HepG2 (cell line): ENCODE results near the gene ZBTB48. TPM values are rescaled to one million over a fixed set of nuclear protein-coding genes. Genes with fewer than 3 reads are reported as not detected.

Source experiments
- ADNP ChIP-seq: sonication (generic); formaldehyde crosslinking; IDR thresholded peaks from 2 replicates; pipeline ENCODE4 v1.4.0; 2020; ENCODE audit warnings: missing genetic modification reagents
- ARHGAP35 ChIP-seq: sonication (generic); formaldehyde crosslinking; IDR thresholded peaks from 2 replicates; pipeline ENCODE4 v1.9.0; 2022; ENCODE audit warnings: mild to moderate bottlenecking, inconsistent platforms, moderate library complexity, missing genetic modification reagents, borderline replicate concordance
- BRD4 ChIP-seq: sonication (generic); formaldehyde crosslinking; IDR thresholded peaks from 2 replicates; pipeline ENCODE4 v1.4.0; 2020; ENCODE audit warnings: missing genetic modification reagents
- ELF1 ChIP-seq: sonication (generic); formaldehyde crosslinking; IDR thresholded peaks from 2 replicates; pipeline ENCODE4 v1.4.0; 2020; ENCODE audit warnings: missing genetic modification reagents
- FOXA1 ChIP-seq, 2 experiments: fragments of 450-650 bp in 1 of 2; sonication (generic) in 1 of 2; formaldehyde crosslinking in 1 of 2; IDR thresholded peaks; 2 replicates each; pipeline versions ENCODE4 v1.4.0 to v1.6.1; 2016 to 2020; ENCODE audit warnings: missing genetic modification reagents in 1 of 2
- HIC2 ChIP-seq: sonication (generic); formaldehyde crosslinking; IDR thresholded peaks from 2 replicates; pipeline ENCODE4 v1.9.0; 2022; ENCODE audit warnings: low read depth, missing genetic modification reagents
- IKZF1 ChIP-seq: fragments of 450-650 bp; IDR thresholded peaks from 2 replicates; pipeline ENCODE4 v1.7.1; 2016
- JARID2 ChIP-seq: sonication (generic); formaldehyde crosslinking; IDR thresholded peaks from 2 replicates; pipeline ENCODE4 v1.8.1; 2023; ENCODE audit warnings: missing genetic modification reagents, inconsistent platforms; ENCODE audit not compliant: insufficient replicate concordance
- KLF11 ChIP-seq: IDR thresholded peaks from 2 replicates; pipeline ENCODE4 v1.6.1; 2016; ENCODE audit warnings: missing compliant biosample characterization
- NPAS2 ChIP-seq: sonication (generic); formaldehyde crosslinking; IDR thresholded peaks from 2 replicates; pipeline ENCODE4 v1.8.0; 2022; ENCODE audit warnings: mild to moderate bottlenecking, missing genetic modification reagents, borderline replicate concordance
- PBX2 ChIP-seq: IDR thresholded peaks from 2 replicates; pipeline ENCODE4 v1.6.1; 2016; ENCODE audit warnings: control low read depth
- POGK ChIP-seq: sonication (generic); formaldehyde crosslinking; conservative IDR thresholded peaks from 2 replicates; pipeline ENCODE4 v1.8.0; 2022; ENCODE audit warnings: mild to moderate bottlenecking, moderate library complexity, missing genetic modification reagents
- RNF219 ChIP-seq: sonication (generic); formaldehyde crosslinking; IDR thresholded peaks from 2 replicates; pipeline ENCODE4 v1.5.0; 2020; ENCODE audit warnings: mild to moderate bottlenecking, missing genetic modification reagents
- THRA ChIP-seq: sonication (generic); formaldehyde crosslinking; IDR thresholded peaks from 2 replicates; pipeline ENCODE4 v1.4.0; 2020; ENCODE audit warnings: missing genetic modification reagents, borderline replicate concordance
- YEATS4 ChIP-seq: sonication (generic); formaldehyde crosslinking; IDR thresholded peaks from 2 replicates; pipeline ENCODE4 v1.4.0; 2020; ENCODE audit warnings: missing genetic modification reagents, borderline replicate concordance
- YY1 ChIP-seq: IDR thresholded peaks from 2 replicates; pipeline ENCODE4 v1.6.1; 2011; ENCODE audit warnings: low read length, low read depth, moderate library complexity, mild to moderate bottlenecking; ENCODE audit not compliant: insufficient read depth, insufficient replicate concordance
- ZNF263 ChIP-seq: sonication (generic); formaldehyde crosslinking; IDR thresholded peaks from 2 replicates; pipeline ENCODE4 v1.4.0; 2020; ENCODE audit warnings: missing genetic modification reagents
- ZNF672 ChIP-seq: sonication (generic); formaldehyde crosslinking; IDR thresholded peaks from 2 replicates; pipeline ENCODE4 v1.8.1; 2022; ENCODE audit warnings: missing genetic modification reagents
- ZNF740 ChIP-seq: sonication (generic); formaldehyde crosslinking; IDR thresholded peaks from 2 replicates; pipeline ENCODE4 v1.4.0; 2020; ENCODE audit warnings: missing genetic modification reagents
- ZNF766 ChIP-seq: sonication (generic); formaldehyde crosslinking; IDR thresholded peaks from 2 replicates; pipeline ENCODE4 v1.5.0; 2020; ENCODE audit warnings: missing genetic modification reagents, borderline replicate concordance
- ZNF790 ChIP-seq: sonication (generic); formaldehyde crosslinking; IDR thresholded peaks from 2 replicates; pipeline ENCODE4 v1.8.0; 2022; ENCODE audit warnings: missing genetic modification reagents, mild to moderate bottlenecking, borderline replicate concordance
- polyA plus RNA-seq, 8 experiments: library from polyadenylated mRNA; depleted of rRNA in 3 of 8; stranded (reverse) in 7 of 8; unstranded in 1 of 8; fragments of >200 nt; fragmentation: Illumina TruSeq in 4 of 8; extraction: Trizol in 4 of 8; gene quantifications; 2 replicates each; pipeline versions ENCODE4 v1.2.1 to v1.2.3, GENCODE V29; 2011 to 2016; ENCODE audit warnings: low read depth in 4 of 8, missing spikeins in 1 of 8, mixed read lengths in 1 of 8; ENCODE audit not compliant: insufficient read depth in 1 of 8
- total RNA-seq, 5 experiments: library from RNA; depleted of rRNA; stranded (reverse); fragments of >200 nt; fragmentation: Illumina TruSeq; extraction: Trizol; gene quantifications; 2 replicates each; pipeline ENCODE4 v1.2.3, GENCODE V29; 2016; ENCODE audit warnings: low read depth in 1 of 5

ZBTB48 gene
- total and polyA plus RNA-seq, 2 of the 13 experiments (the other 11 are each of a cell fraction or from before 2014, with no cell fraction given), result 13.0 to 17.1 TPM

GRCh38 chr1:6613361-6614018, 33.7 kb downstream of the ZBTB48 start, which contains the start of gene PHF13 (continued):
- TF ChIP-seq JARID2 (no peak), BRD4 (CRISPR knock-in tag) (peak; percentile 48; the same call in 1 of the 2 replicates), ZNF263 (no peak), ARHGAP35 (CRISPR knock-in tag) (no peak), YEATS4 (CRISPR knock-in tag) (peak; percentile 49; the same call in 1 of the 2 replicates), ZNF790 (CRISPR knock-in tag) (0 out of 2 replicates have a peak, but pooled peaks have one; percentile 27), YY1 (peak; percentile 76), ZNF766 (CRISPR knock-in tag) (no peak), ADNP (CRISPR knock-in tag) (no peak), THRA (CRISPR knock-in tag) (0 out of 2 replicates have a peak, but pooled peaks have one; percentile 10), POGK (CRISPR knock-in tag) (peak; percentile 82), ZNF740 (CRISPR knock-in tag) (0 out of 2 replicates have a peak, but pooled peaks have one; percentile 11), KLF11 (no peak), FOXA1 (IDR thresholded peaks at IDR 0.05) (no peak), FOXA1 (CRISPR knock-in tag; IDR thresholded peaks at IDR 0.05) (no peak), PBX2 (CRISPR knock-in tag) (no peak), ZNF672 (CRISPR knock-in tag) (no peak), IKZF1 (no peak), NPAS2 (no peak), RNF219 (CRISPR knock-in tag) (no peak), HIC2 (CRISPR knock-in tag) (no peak), ELF1 (peak; percentile 69)
